Measurements from ENCODE around the gene COA3. TPM values are rescaled to one million over a fixed set of nuclear protein-coding genes. Genes with fewer than 3 reads are reported as not detected.

The COA3 gene, protein sequence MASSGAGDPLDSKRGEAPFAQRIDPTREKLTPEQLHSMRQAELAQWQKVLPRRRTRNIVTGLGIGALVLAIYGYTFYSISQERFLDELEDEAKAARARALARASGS
- 100 to 1,000 TPM; 142 to 167 TPM for total RNA-seq
- long read RNA-seq, transcript COA3-201 (2 exons, 771 nt) = major isoform, 82 of 84 reads
- long read RNA-seq, partial matches to known transcripts = 1 of 84 reads
- long read RNA-seq, other reads (novel, unspliced or antisense) = 1 of 84 reads

DNA sequence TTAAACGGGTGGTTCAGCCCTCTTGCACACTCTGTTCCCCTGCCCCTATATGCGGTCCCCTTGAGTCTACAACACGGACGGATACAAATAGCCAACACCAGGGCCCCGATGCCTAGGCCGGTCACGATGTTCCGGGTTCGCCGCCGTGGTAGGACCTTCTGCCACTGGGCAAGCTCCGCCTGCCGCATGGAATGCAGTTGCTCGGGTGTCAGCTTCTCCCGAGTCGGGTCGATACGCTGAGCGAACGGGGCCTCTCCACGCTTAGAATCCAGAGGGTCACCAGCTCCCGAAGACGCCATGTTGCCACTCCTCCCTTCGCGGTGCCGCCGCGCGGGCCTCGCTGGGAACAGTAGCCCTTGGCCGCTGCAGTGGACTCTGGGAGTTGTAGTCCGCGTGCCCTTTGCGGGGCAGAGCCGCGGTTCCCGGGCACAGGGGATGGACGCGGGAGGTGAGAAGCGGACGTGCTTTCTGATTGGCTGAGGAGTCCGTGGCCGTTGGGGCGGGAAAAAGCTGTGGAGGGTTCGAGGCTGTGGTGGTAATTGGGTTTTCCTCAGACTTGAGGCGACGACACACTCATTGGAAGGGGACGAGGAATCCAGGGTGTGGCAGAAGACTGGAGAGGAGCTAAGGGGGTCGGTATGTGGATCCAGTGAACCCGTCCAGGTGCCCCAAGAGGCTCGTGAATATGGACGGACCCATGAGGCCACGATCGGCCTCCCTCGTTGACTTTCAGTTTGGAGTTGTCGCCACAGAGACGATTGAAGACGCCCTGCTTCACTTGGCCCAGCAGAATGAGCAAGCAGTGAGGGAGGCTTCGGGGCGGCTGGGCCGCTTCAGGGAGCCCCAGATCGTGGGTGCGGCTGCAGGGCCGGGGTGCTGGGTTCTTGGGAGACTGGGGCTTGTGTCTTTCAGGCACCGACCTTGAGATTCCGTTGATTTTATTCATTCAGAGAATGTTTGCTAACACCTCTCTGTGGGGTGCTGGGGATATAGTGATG, at the start of gene COA3, which contains the start of gene CNTD1:
Gene COA3, minus strand, starts transcription at position 322 of the 998 bp plus-strand sequence. Its CDS starts 23 bp downstream, at position 299.
Gene CNTD1, plus strand, starts transcription at position 479 of the 998 bp plus-strand sequence. Its CDS starts 207 bp downstream, at position 686.
- ATAC-seq (peak; percentile 72), DNase-seq (peak; percentile 90 to 91)
- intact Hi-C loops (cut with DNase I, micrococcal nuclease) = no loop called here

DNA sequence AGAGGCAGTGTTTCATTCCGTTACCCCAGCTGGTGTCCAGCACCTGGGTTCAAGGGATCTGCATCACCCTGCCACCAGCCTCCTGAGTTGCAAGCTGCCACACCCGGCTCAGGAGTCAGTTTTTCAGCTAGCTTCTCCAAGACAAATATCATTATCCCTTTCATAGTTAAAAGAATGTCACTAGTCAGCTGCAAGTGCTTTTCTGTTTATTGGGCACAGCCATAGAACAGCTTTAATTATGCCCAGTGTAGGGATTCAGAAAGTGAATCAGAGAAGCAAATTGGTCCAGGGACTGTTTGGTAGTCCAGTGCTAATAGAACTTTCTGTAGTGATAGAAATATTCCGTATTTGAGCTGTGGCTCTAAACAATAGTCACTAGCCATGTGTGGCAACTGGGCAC, 49.6 kb upstream of the COA3 start:
- intact Hi-C loops (cut with DNase I, micrococcal nuclease) = loop anchor here in 1 of 2 donors (5.0 kb wide), 1 partner anchor 89 kb away; no protein-coding TSS in a partner anchor
- DNase-seq = no peak

DNA sequence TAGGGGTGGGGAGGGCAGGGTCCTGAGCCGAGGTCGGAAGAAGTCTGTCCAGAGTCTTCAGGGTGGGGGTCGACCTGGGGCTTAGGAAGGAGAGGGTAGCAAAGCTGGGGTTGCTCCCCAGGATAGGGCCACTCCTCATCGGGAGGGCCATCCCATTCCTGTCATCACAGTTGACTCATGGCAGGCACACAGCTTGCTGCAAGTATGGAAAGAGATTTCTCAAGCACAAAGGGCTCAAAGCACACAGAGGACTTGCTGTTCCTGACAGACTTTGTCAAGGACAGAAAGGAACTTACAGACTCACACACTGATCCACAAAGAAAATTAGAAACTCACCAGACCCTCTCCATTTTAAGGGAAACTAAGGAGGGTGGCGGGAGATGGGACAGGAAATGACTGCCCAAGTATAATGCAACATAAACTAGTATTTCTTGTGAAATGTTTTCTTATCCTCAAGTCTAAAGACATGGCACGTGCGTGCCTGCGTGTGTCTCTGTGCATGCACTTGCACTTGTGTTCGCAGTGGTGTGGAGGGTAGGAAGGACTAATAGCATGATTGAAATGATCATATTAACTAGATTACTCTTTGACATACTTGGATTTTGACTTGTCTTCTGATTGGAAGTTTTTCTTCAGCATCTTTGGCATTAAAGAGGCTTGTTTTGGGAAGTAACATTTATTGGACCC, 48.2 kb upstream of the COA3 start:
- intact Hi-C loops (cut with DNase I, micrococcal nuclease) = loop anchor here in 1 of 2 donors (5.0 kb wide), 1 partner anchor 91 kb away; no protein-coding TSS in a partner anchor
- ATAC-seq (no peak), DNase-seq (no peak)

More for the DNA sequence above, 49.6 kb upstream of the COA3 start:
- no peak for ATAC-seq

DNA sequence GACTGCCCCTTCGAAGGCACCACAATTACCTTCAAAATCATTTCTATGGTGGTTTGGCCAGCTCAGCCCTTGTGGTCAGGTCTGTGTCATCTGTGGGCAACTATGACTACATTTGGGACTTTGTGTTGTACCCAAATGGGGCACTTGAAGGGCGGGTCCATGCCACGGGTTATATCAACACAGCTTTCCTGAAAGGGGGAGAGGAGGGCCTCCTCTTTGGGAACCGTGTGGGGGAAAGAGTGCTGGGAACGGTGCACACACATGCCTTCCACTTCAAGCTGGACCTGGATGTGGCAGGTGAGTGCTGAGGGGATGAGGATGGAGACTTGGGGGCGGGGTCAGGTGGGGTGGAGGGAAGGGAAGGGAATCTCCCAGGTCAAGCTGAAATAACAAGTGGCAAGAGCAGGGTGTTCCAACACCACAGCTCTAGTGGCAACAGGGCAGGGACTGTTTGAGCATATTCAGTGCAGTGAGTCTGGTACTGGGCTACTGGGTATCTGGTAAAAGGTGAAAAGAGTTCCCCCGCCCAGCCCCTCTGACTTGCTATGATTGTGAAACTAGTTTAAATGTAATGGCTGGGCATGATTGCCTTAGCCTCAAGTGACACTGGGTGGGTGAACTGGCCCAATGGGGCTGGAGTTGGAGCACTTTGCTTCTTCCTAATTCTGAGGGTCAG, 47.6 kb upstream of the COA3 start:
- intact Hi-C loops (cut with DNase I, micrococcal nuclease) = loop anchor here in 1 of 2 donors (5.0 kb wide), 1 partner anchor 91 kb away; no protein-coding TSS in a partner anchor
- ATAC-seq (no peak), DNase-seq (no peak)

DNA sequence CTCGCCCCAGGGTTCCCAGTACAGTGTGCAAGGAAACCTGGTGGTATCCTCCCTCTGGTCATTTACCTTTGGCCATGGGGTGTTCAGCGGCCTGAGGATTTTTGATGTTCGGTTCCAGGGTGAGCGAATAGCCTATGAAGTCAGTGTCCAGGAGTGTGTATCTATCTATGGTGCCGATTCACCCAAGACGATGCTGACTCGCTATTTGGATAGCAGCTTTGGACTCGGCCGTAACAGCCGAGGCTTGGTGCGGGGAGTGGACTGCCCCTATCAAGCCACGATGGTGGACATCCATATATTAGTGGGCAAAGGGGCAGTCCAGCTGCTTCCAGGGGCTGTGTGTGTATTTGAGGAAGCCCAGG, 47.0 kb upstream of the COA3 start:
- ATAC-seq (no peak), DNase-seq (no peak)
- intact Hi-C loops (cut with DNase I, micrococcal nuclease) = loop anchor here in 1 of 2 donors (5.0 kb wide), 1 partner anchor 92 kb away; no protein-coding TSS in a partner anchor

DNA sequence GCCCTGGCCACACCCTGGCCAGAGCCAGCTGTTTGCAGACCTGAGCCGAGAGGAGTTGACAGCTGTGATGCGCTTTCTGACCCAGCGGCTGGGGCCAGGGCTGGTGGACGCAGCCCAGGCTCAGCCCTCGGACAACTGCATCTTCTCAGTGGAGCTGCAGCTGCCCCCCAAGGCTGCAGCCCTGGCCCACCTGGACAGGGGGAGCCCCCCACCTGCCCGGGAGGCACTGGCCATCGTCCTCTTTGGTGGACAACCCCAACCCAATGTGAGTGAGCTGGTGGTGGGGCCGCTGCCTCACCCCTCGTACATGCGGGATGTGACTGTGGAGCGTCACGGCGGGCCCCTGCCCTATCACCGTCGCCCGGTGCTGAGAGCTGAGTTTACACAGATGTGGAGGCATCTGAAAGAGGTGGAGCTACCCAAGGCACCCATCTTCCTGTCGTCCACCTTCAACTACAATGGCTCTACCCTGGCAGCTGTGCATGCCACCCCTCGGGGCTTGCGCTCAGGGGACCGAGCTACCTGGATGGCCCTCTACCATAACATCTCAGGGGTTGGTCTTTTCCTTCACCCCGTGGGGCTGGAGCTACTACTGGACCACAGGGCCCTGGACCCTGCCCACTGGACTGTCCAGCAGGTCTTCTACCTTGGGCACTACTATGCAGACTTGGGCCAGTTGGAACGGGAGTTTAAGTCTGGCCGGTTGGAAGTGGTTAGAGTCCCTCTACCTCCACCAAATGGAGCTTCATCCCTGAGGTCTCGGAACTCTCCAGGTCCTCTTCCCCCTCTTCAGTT, 46.5 kb upstream of the COA3 start:
- intact Hi-C loops (cut with DNase I, micrococcal nuclease) = loop anchor here (5.0 kb wide), 2 partner anchors 82 to 92 kb away; no protein-coding TSS in a partner anchor
- ATAC-seq = no peak
- no peak for DNase-seq

DNA sequence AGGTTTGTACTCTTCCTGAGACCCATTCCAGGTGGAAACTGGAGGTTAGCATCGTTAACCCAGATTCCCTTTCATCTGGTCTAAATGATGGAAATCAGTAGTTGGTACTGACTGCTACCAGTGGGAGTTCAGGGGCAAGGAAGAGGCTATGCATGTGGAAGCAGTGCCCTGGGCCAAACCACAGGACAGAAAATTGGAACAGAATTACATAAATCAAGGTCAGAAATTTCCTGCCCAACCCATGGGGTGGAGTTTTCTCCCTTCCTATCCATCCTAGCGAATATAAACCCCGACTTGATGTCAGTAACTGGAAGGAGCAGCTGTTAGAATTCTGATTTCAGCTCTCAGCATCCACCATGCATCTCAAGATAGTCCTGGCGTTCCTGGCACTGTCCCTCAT, 45.8 kb upstream of the COA3 start, which contains the start of gene AOC2:
Gene AOC2, plus strand, starts transcription at position 310 of the 400 bp plus-strand sequence. Its CDS starts 47 bp downstream, at position 357.
- intact Hi-C loops (cut with DNase I, micrococcal nuclease) = loop anchor here in 1 of 2 donors (5.0 kb wide), 1 partner anchor 83 kb away; no protein-coding TSS in a partner anchor
- DNase-seq (no peak), ATAC-seq (no peak)

DNA sequence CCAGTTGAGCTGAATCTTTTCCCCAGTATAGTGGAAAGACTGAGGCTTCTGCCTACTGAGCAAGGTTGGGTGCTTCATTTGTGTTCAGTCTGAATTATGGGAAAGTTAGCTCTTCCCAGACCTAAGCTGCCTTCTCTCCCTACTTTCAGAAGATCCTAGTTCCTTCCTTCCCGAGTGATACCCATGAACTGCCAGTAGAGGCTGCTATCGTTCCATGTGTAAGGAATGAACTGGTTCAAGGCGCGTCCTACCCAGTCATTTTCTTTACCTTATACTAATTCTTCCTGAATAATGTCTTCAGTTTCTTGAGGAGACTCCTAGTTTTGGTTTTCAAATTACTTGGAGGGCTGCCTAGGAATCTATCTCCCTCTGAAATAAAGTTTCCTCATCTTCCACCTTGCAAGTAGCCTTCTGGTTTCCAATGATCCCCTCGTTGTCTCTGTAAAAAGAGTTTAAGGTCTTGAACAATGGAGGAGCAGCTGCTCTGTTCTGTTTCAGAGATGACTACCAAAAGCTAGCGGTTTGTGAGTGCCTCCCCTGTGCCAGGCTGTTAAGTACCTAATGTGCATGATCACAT, 44.9 kb upstream of the COA3 start:
- peak; percentile 86 for ATAC-seq
- DNase-seq = no peak
- intact Hi-C loops (cut with DNase I, micrococcal nuclease) = loop anchor here in 1 of 2 donors (5.0 kb wide), 1 partner anchor 84 kb away; no protein-coding TSS in a partner anchor

DNA sequence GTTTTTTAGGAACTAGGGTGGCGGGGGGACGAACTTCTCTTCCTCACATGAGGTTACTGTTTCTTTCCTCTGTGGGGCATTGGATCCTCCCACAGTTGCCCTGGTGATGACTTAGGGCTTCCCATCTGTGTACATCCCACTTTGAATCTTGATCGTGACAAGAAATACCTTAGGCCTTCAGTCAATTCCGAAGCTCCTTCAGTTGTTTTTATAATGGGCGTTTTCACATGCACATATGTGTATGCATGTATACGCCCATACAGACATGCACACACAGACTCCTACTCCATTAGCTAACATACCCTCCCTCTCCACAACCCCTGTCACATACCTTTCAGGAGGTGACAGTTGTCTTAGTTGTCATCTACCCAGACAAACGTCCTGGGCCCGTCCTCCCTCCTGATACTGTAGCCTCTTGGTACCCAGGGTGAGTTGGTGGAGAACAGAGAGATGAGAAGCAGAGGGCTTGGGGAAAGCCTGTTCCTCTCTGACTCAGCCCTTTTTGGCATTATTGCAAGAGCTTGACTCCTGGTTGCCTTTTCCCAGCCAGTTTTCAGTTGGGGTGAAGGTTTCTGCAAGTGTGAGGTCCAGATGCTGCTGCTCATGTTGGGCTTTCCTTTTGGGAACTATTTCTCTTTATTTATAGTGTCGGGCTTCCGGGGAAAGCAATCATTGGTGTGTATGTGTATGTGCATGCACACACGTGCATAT, 43.6 kb upstream of the COA3 start:
- ATAC-seq = no peak
- intact Hi-C loops (cut with DNase I, micrococcal nuclease) = loop anchor here in 1 of 2 donors (5.0 kb wide), 1 partner anchor 85 kb away; no protein-coding TSS in a partner anchor
- no peak for DNase-seq

DNA sequence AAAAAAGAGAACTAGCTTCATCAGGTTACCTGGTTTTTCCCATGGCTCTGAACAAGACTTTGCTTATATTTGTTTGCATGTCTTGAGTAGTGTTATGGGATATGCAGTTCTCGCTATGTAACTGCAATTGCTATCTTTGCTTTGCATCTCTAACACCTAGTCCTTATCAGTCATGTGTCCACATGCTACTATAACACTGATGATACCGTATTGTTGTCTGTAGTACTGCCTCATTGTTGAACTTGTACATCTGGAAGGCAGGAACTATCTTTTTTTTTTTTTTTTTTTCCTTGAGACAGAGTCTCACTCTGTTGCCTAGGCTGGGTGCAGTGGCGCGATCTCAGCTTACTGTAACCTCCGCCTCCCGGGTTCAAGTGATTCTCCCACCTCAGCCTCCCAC, 37.2 kb upstream of the COA3 start:
- ATAC-seq = no peak

DNA sequence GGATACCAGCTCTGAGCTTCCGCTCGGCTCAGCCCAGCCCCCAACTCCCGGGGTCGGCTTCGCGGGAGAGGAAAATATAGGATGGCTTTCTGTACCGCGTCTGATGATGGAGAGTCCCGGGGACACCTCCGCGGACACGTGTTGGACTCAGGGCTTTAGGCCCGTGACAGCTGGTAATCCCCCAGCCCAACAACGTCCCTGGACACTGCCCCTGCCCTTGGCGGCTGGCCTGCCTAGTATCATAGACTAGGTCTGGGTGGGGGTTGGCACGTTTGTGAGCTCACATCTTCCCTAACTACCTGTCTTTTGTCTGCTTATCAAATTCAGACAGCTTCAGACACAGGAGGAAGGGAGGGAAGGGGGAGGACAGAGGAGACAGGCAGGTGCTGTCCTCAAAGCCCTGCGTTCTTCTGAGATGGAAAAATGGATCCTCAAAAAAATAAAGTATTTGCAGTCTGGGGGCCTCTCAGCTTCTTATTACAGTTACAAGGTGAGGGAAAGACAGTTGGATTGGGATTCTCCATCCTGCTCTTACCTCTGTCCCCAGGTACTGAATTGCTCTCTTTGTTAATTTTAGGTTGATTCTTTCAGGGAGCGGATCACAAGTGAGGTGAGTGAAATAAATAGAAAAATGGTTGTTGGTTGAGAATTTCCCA, 35.4 kb upstream of the COA3 start:
- no peak for DNase-seq
- ATAC-seq = peak; percentile 16
- intact Hi-C loops (cut with DNase I, micrococcal nuclease) = no loop called here

More for the DNA sequence above, 37.2 kb upstream of the COA3 start:
- no peak for DNase-seq
- intact Hi-C loops (cut with DNase I, micrococcal nuclease) = no loop called here

DNA sequence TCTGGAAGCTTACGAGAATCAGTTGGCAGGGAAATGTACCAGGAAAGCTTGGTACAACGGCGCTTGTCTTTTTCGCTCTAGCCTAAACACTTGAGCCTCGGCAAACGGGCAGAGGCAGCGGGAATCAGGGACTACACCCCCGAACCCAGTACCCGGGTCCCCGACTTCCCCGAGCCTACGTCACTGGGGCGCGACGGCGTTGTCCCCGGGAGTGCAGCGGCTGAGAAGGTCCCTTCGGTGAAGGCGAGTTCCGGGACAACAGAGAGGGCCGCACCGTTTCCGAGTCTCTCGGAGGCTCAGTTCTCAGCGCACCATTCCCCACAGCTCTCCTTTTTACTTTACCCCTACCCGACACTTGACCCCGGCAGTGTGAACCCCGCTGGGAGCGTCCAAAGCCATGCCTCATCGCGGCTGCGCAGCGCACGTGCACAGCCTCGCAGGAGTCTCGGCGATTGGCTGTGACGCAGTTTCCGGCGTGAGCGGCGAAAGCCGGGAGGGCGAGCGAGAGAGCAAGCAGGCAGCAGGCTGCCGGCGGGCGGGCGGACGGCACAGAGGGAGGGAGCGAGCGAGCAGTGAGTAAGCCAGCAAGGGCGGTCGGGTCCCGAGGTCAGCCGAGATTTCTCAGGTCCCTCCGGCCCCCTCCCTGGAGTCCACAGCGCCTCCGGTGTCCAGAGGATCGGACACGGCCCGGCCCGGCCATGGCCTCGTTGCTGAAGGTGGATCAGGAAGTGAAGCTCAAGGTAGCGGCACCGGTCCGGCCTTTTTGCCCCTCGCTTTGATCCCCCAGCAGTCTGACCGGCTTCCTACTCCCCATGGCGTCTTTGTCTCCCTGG, 34.6 kb upstream of the COA3 start, which contains the start of gene PSME3:
Gene PSME3, plus strand, starts transcription at position 464 of the 833 bp plus-strand sequence. Its CDS starts 235 bp downstream, at position 699.
- intact Hi-C loops (cut with DNase I, micrococcal nuclease) = no loop called here

DNA sequence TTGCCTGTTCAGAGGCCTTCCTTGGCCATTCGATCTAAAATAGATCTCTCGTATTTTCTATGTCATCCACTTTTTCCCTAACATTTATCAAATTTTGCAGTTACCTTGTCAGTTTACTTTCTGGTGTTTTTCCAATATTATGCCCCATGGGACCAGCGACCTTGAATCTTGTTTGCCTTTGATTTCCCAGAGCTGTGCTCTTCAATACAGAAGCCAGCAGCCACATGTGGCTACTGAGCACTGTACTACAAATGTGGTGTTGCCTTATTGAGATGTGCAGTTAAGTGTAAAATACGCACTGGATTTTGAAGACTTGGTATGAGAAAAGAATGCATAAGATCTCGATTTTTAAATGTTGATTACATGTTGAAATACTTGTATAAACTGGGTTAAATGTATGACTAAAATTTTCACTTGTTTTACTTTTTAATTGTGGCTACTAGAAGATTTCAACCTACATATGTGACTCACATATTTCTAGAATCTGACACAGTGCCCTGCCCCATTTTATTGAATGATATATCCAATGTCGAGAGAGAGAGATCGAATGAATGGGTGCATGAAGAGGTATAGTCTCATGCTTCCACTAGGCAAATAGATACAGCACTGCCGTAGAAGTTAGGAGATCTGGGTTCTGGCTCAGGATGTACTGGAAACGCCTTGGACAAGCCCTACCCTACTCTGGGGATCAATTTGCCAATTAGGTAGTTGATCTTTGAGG, 33.9 kb upstream of the COA3 start:
- intact Hi-C loops (cut with DNase I, micrococcal nuclease) = no loop called here
- DNase-seq (no peak), ATAC-seq (peak; percentile 35)

More for the DNA sequence above, 34.6 kb upstream of the COA3 start, which contains the start of gene PSME3:
- DNase-seq (peak; percentile 86 to 93), ATAC-seq (peak; percentile 96)

DNA sequence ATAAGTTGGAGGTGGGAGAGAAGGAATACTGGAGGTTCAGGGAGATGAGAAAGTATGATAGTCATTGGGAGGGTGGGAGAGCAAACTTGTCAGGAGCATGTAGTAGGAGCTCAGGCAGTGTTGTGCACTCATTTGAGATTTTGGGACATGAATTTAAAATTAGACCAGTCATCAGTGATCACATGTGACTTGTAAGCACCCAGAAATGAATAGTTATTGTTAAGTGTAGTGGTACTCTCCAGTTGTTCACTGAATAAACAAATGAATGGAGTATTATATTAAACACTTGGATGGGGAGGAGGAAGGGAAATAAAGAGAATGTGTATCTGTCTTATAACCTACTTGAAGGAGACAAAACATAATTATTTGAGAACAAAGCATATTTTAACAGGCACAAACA, 32.5 kb upstream of the COA3 start:
- ATAC-seq = no peak
- no peak for DNase-seq
- intact Hi-C loops (cut with DNase I, micrococcal nuclease) = no loop called here
